ENCODE measurements around the gene ZWILCH.

The ZWILCH gene

DNA sequence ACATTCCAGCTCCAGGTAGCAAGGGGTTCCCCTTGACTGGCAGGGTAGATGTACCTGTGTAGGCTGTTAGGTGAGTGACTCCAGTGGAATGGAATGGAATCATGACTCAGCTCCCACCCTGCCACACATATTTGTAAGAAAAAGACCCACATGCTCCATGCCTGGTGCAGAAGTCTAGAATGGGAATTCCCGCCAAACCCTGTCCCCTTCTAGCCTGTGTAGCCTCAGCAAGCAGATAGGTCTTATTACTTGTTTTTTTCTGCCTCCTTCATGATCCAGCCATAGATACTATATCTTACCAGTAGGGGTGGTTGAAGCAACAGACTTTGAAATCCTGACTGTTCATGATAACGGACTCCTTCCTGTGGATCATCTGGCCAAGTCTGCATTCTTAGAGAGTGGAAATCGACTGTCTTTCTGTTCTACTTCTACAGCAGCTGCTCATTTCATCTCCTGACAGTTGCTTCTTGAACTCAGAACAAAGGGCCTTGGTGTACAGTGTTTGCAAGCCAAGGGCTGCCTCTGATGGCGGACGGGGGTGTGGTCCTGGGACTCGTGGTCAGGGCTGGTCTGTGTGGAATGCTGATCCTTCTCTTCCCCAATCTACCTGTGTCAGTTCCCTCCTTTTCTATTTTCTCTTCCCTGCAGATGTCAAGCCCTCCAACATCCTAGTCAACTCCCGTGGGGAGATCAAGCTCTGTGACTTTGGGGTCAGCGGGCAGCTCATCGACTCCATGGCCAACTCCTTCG, 23.8 kb upstream of the ZWILCH start:
- peaks cover 47% of the 10 kb centered on the region for H3K36me3 ChIP-seq (ENCODE audit: insufficient read depth, low read length)
- no peaks in the 10 kb centered on the region for H3K79me2 ChIP-seq (ENCODE audit: insufficient read depth, low read length)
- no peak overlapping the region for H3K27ac ChIP-seq (ENCODE audit: low read depth, low read length, poor library complexity, severe bottlenecking)
- H3K4me3 ChIP-seq (ENCODE audit: low read depth, low read length, poor library complexity, severe bottlenecking): no peak overlapping the region
- no peak for TF ChIP-seq EZH2 (IDR thresholded peaks at IDR 0.05; ENCODE audit: borderline replicate concordance, low read length)
- TF ChIP-seq, protein P1, sequence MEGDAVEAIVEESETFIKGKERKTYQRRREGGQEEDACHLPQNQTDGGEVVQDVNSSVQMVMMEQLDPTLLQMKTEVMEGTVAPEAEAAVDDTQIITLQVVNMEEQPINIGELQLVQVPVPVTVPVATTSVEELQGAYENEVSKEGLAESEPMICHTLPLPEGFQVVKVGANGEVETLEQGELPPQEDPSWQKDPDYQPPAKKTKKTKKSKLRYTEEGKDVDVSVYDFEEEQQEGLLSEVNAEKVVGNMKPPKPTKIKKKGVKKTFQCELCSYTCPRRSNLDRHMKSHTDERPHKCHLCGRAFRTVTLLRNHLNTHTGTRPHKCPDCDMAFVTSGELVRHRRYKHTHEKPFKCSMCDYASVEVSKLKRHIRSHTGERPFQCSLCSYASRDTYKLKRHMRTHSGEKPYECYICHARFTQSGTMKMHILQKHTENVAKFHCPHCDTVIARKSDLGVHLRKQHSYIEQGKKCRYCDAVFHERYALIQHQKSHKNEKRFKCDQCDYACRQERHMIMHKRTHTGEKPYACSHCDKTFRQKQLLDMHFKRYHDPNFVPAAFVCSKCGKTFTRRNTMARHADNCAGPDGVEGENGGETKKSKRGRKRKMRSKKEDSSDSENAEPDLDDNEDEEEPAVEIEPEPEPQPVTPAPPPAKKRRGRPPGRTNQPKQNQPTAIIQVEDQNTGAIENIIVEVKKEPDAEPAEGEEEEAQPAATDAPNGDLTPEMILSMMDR (IDR thresholded peaks at IDR 0.05; ENCODE audit: low read length): no peak
- no peak overlapping the region for H3K4me2 ChIP-seq (ENCODE audit: low read length)
- no peak overlapping the region for H3K9ac ChIP-seq (ENCODE audit: low read length)
- H3F3A ChIP-seq (ENCODE audit: insufficient read depth, low read length): no peaks in the 10 kb centered on the region
- no peaks in the 10 kb centered on the region for H3K9me2 ChIP-seq (ENCODE audit: low read depth, low read length)
- H3K4me1 ChIP-seq (ENCODE audit: insufficient read depth, low read length, severe bottlenecking): no peaks in the 10 kb centered on the region
- no peaks in the 10 kb centered on the region for H3K9me3 ChIP-seq (ENCODE audit: low read length)
- no peaks in the 10 kb centered on the region for H3K27me3 ChIP-seq (ENCODE audit: insufficient read depth, low read length)
- H4K20me1 ChIP-seq (ENCODE audit: insufficient read depth, low read length): no peaks in the 10 kb centered on the region
- H2AFZ ChIP-seq (ENCODE audit: low read length): no peak overlapping the region

DNA sequence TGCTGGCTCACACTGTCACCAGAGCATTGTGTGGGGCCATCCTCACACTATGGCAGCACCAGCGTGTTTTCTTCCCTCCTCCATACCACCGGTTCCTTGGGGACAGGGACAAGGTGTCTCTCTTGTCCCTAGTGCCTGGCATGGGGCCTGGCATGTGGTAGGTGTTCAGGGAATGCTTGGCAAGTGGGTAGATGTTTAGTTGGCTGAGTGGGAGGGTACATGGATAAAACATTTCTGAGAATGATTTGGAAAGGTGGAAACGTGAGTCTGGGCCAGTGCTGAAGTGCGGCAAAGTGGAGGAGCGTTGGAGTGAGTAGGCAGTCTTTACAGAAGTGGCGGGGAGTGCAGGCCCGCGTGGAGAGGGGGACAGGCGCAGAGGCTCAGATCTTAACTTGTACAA, 22.6 kb upstream of the ZWILCH start:
- Histone ChIP-seq H3K79me2 (ENCODE audit: insufficient read depth, low read length) (no peaks in the 10 kb centered on the region), H3K27me3 (ENCODE audit: insufficient read depth, low read length) (no peaks in the 10 kb centered on the region), H3K4me1 (ENCODE audit: insufficient read depth, low read length, severe bottlenecking) (no peaks in the 10 kb centered on the region), H3K27ac (ENCODE audit: low read depth, low read length, poor library complexity, severe bottlenecking) (no peak overlapping the region), H2AFZ (ENCODE audit: low read length) (no peak overlapping the region), H3K9ac (ENCODE audit: low read length) (no peak overlapping the region), H3K4me3 (ENCODE audit: low read depth, low read length, poor library complexity, severe bottlenecking) (no peak overlapping the region), H3K9me2 (ENCODE audit: low read depth, low read length) (no peaks in the 10 kb centered on the region), H3K4me2 (ENCODE audit: low read length) (no peak overlapping the region), H3K9me3 (ENCODE audit: low read length) (no peaks in the 10 kb centered on the region), H3K36me3 (ENCODE audit: insufficient read depth, low read length) (peaks cover 59% of the 10 kb centered on the region), H3F3A (ENCODE audit: insufficient read depth, low read length) (no peaks in the 10 kb centered on the region), H4K20me1 (ENCODE audit: insufficient read depth, low read length) (no peaks in the 10 kb centered on the region)
- TF ChIP-seq EZH2 (IDR thresholded peaks at IDR 0.05; ENCODE audit: borderline replicate concordance, low read length): no peak
- TF ChIP-seq, protein P1 (IDR thresholded peaks at IDR 0.05; ENCODE audit: low read length): no peak

DNA sequence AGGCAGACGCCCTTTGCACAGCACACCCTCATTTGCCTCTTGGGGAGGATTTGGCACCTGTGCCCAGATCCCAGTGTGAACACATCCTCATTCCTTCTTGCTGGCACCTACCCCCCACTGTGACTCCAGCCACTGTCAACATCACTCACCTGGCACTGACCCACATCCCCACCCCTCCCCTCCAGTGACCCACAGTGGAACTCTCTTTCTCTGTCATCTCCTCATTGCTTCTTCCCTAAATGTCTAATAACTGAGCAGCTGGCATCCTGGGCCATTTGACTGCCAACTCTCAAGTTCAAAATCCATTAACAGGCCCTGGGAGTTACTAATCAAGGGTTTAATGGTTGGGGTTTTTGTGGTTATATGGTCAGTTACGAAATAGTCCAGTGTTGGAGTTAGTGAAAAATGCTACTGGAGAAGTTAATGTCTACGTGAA, 22.0 kb upstream of the ZWILCH start:
- TF ChIP-seq, protein P1 (IDR thresholded peaks at IDR 0.05; ENCODE audit: low read length): no peak
- no peak for TF ChIP-seq EZH2 (IDR thresholded peaks at IDR 0.05; ENCODE audit: borderline replicate concordance, low read length)
- Histone ChIP-seq H3K79me2 (ENCODE audit: insufficient read depth, low read length) (no peaks in the 10 kb centered on the region), H3K27me3 (ENCODE audit: insufficient read depth, low read length) (no peaks in the 10 kb centered on the region), H2AFZ (ENCODE audit: low read length) (no peak overlapping the region), H3F3A (ENCODE audit: insufficient read depth, low read length) (no peaks in the 10 kb centered on the region), H4K20me1 (ENCODE audit: insufficient read depth, low read length) (no peaks in the 10 kb centered on the region), H3K4me1 (ENCODE audit: insufficient read depth, low read length, severe bottlenecking) (no peaks in the 10 kb centered on the region), H3K9ac (ENCODE audit: low read length) (no peak overlapping the region), H3K9me3 (ENCODE audit: low read length) (no peaks in the 10 kb centered on the region), H3K4me3 (ENCODE audit: low read depth, low read length, poor library complexity, severe bottlenecking) (no peak overlapping the region), H3K36me3 (ENCODE audit: insufficient read depth, low read length) (peaks cover 65% of the 10 kb centered on the region), H3K27ac (ENCODE audit: low read depth, low read length, poor library complexity, severe bottlenecking) (no peak overlapping the region), H3K9me2 (ENCODE audit: low read depth, low read length) (no peaks in the 10 kb centered on the region), H3K4me2 (ENCODE audit: low read length) (no peak overlapping the region)

Data from OCI-LY1 (cell line).